GM21367 (cell line): ENCODE measurements around the gene HOXB2.
A peak's percentile ranks its signal among the peaks of the same experiment; 100 is the strongest.
"Not testable (repeated sequence)": the region's sequence is repeated elsewhere in the genome, so short reads cannot be mapped to it uniquely, and the experiment has no call there.

Experiments used
- ATAC-seq: cut with Tn5 transposase; IDR thresholded peaks from one replicate; pipeline ENCODE4 v1.9.1; 2021; ENCODE audit not compliant: unreplicated experiment

HOXB2 gene

DNA sequence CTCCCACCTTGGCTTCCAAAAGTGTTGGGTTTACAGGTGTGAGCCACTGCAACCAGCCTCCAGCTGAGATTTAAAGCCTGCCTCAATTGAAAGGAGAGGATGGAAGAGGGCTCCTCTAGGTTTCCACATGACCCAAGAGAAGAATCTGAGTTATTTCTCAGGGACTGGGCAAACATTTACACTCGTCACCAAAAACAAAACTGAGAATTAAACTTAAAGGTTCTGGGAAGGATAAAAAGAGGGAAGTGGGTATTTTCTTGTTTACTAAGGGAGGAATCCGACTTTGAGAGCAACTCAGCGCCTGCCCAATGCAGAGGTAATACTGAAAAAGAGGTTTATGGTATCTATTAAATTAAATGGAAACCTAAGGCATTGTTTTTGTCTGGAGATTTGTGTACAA, 27.4 kb downstream of the HOXB2 start:
- no peak for ATAC-seq

DNA sequence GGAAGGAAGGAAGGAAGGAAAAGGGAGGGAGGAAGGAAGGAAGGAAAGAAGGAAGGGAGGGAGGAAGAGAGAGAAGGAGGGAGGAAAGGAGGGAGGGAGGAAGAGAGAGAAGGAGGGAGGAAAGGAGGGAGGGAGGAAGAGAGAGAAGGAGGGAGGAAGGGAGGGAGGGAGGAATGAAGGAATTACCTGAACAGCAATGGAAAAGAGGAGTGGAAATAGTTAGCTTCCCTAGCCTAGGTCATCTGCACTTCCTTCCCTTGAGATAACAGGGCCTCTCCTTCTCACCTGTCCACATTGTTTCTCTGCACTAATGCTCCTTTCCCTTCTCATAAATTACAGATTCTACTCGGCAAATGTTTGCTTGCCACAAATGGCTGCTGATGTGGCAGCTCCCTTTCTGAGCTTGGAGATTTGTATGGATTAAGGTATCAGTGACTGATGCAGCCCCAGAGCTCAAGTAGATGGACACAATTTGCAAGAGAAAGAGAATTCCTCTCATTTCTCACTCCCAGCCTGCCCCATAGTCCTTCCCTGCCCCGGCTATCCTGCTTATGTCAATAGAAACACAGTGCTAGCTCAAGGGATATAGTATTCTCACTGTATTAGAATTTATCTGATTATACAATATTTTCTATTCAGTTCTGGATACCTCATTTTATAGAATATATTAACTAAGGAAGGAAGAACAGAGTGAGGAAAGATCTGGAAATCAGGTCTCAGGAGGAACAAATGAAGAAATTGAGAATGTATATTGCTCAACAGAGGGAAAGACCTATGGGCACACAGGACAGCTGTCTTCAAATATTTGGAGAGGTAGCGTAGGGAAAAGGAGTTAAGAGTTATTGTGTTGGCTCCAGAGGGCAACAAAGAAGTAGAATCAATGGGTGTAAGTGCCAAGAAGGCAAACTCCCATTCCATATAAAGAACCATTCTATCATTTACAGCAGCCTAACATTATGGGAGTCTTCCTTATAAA, 28.7 kb downstream of the HOXB2 start:
- no peak for ATAC-seq

DNA sequence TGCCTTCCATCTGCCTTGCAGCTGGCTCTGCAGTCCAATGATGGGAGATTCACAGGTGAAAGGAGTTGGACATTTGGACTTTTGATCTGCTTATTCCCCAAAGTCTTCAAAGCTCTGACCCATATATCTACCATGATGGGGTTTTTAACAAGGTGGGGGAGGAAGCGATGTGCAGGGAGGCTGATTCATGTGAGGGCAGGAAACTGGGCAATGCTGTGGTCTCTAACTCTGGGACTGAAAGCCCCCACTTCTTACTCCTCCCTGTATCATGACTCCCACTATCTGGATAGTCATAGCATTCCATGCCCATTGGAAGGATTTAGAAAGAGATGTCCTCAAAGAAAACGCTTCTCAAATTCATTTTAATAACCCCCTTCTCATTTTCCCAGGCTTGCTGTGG, 30.4 kb downstream of the HOXB2 start:
- ATAC-seq, result no peak

DNA sequence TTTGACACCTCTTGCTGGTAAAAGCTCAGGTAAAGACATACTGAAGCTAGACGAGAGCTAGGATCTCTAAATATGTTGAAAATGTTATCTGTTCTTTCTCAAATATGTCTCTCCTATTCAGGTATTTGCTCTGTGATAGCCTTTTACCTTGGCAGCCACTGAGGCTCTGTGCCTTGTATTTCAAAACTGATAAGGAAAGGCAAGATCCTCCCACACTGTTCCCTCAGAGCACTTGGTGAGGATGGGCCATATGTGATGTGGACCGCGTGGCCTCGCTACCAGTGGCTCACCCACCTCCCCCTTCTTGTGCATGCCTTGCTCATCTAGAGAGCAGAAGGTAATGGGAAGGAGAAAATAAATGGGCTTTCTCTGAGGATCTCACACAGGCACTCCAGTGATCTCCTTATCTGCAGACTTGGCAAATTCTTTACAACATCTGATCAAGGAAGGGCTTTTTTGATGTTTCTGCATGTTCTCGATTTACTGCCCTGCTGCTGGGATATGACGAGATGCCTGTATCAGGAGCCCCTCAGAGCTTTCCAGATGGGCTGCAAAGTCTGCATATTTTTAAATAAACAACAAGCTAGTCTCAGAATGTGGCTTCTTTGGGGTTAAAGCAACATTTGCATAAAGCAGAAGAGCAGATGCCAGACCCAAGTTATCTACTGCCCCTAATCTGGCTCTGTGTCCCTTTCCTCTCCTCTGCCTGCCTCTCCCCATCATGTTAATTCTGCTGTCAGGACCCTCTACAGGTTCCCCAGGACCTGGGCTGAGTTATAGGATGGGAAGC, 31.0 kb downstream of the HOXB2 start:
- no peak for ATAC-seq

DNA sequence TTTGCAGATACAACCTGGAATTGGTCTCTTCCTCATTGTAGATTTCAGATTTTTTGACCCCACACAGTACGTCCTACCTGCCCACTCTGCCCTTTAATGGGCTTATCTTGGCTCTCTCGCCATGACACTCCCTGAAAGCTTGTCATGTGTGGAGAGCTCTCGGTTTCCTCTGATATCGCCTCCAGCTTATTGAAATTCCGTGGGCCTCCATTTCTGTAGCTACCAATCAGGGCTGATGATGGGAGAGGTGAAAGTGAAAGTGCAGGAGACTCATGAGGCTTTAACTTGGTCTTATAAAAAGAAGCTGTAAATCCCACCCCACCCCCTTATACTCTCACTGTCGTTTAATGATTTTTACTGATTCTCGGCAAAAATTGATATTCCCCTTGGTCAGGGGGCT, 31.8 kb downstream of the HOXB2 start:
- ATAC-seq, result no peak

DNA sequence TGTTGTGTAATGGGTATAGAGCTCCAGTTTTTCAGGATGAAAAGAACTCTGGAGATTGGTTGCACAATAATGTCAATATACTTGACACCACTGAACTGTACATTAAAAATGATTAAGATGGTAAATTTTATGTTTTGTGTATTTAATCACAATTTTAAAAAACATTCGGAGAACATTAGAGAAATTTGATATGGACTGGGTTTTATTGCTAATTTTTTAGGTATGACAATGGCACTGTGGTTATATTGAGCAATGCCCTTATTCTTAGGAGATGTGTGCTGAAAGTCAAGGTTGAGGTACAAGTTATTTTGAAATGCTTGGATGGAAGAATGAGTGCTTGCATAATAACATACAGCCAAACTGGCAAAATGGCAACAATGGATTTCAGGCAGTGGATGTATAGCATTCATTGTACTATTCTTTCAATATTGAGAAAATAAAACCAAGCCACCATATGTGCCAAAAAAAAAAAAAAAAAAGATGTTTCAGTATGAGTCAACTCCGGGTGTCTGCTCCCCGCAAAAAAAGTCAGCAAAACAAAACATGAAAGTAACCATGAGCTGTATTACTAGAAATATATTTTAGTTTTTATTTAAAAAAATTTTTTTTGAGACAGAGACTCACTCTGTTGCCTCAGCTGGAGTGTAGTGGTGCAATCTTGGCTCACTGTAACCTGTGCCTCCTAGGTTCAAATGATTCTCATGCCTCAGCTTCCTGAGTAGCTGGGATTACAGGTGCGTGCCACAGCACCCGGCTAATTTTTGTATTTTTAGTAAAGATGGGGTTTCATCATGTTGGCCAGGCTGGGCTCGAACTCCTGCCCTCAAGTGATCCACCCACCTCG, 33.9 kb downstream of the HOXB2 start:
- no peak for ATAC-seq

DNA sequence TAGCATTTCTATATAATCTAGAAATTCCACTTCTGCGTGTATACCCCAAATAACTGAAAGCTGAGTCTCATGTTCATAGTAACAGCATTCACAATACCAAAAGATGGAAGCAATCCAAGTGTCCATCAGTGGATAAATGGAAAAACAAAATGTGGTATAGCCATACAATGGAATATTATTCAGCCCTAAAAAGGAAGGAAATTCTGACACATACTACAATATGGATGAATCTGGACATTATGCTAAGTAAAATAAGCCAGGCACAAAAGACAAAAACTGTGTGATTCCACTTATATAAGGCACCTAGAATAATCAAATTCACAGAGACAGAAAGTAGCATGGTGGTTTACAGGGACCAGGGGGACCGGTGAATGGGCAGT, 34.5 kb downstream of the HOXB2 start:
- ATAC-seq, result no peak

DNA sequence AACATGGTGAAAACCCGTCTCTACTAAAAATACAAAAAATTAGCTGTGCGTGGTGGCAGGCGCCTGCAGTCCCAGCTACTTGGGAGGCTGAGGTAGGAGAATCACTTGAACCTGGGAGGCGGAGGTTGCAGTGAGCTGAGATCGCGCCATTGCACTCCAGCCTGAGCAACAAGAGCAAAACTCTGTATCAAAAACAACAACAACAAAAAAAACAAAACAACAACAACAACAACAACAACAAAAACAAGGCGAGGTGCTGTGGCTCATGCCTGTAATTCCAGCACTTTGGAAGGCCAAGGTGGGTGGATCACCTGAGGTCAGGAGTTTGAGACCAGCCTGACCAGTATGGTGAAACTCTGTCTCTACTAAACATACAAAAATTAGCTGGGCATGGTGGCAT, 35.2 kb downstream of the HOXB2 start:
- not testable (repeated sequence) for ATAC-seq

DNA sequence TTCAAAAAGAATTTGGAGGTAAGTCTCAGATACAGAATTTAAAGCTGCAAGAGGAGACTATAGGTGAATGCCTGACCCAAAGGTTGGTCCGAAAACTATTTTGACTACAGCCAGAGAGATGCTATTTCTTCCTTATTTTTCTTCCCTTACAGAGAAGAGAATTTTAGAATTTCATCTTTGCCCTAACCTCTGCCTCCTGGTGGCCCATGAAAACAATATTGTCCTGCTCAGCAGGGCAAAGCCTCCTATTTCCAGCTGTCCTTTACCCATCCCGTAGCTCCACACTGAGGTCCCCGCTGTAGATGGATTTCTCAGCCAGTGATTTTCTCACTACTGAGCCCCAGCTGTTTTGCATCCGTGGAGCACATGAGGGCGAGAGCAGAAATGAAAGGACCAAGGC, 38.7 kb downstream of the HOXB2 start:
- no peak for ATAC-seq

DNA sequence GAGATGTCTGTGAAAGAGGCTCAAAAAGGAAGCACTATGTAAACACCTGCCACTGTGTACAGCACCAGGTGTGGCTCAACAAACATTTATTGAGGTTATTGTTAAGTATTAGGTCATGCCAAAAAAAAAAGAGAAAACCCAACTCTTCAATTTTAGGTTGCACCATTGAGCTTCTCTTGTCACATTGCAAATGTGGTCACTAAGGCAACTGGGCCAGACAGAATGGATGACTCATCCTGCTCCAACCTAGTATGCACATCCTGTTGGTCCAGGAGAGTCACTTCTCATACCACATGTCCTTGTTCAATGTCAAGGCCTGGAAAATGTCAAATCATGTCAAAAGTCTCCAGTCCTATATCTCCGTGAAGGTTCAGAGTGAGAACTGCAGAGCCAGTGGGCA, 39.1 kb downstream of the HOXB2 start:
- peak; percentile 67 for ATAC-seq

DNA sequence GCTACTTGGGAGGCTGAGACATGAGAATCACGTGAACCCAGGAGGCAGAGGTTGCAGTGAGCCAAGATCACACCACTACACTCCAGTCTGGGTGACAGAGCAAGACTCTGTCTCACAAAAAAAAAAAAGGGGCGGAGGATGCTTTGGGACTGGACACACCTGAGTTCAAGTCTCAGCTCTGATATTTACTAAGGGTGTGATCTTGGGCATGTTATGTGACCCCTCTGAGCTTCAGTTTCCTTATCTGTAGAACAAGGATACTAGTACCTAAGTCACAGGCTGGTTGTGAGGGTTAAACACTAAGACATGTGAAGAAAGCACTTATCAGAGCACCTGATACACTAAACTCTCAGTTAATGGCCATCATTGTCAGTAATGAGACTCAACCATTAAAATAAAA, 40.0 kb downstream of the HOXB2 start:
- no peak for ATAC-seq

DNA sequence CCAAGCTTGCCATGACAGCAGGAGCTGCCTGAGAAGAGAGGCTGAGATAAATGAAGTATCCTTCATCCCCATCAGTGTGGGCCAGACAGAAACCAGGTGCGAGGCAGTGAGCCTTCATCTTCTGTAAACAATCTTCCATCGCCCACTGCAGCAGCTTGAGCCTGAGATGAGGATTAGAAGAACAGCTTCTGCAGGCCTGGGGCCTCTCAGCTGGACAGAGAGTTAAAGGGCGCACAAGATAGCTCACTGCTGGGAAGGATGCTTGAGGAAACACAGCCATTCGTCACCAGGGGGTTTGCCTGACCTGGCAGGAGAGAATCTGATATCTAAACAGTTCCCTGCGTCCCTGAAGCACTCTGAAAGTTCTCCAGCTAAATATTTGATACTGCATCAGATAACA, 41.2 kb downstream of the HOXB2 start:
- ATAC-seq, result no peak

DNA sequence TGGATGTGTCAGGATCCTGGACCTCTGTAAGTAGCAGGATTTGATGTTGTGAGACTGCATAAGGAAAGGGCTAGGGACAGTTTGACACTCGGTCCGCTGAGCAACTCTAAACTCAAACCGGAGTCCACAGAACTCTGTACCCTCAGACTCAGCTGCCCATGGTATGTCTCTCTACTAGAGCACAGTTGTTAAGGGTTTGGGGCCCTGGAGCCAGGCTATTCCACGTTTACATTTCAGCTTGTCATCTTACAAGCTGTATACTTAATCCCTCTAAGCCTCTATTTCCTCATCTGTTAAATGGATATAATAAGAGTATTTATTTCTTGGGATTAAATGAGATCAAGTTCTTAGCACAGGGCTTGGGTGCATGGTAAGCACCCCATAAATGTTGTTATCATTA, 42.0 kb downstream of the HOXB2 start:
- ATAC-seq, result no peak

DNA sequence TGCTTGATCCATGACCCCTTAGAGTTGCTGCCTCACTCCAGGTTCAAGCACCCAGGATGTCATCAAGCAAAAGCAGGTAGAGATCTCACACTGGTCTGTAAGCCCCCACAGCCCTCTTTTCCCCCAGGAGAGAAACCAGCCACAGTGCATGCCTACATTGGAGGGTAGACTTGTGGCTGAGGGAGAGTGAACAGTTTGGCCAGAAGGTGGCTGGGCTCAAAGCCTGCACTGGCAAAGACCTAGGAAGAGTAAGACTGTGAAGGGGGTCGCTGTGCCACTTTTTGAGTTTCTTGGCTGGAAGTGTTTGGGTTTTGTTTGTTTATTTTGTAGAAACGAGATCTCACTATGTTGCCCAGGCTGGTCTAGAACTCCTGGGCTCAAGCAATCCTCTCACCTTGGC, 42.6 kb downstream of the HOXB2 start:
- no peak for ATAC-seq

DNA sequence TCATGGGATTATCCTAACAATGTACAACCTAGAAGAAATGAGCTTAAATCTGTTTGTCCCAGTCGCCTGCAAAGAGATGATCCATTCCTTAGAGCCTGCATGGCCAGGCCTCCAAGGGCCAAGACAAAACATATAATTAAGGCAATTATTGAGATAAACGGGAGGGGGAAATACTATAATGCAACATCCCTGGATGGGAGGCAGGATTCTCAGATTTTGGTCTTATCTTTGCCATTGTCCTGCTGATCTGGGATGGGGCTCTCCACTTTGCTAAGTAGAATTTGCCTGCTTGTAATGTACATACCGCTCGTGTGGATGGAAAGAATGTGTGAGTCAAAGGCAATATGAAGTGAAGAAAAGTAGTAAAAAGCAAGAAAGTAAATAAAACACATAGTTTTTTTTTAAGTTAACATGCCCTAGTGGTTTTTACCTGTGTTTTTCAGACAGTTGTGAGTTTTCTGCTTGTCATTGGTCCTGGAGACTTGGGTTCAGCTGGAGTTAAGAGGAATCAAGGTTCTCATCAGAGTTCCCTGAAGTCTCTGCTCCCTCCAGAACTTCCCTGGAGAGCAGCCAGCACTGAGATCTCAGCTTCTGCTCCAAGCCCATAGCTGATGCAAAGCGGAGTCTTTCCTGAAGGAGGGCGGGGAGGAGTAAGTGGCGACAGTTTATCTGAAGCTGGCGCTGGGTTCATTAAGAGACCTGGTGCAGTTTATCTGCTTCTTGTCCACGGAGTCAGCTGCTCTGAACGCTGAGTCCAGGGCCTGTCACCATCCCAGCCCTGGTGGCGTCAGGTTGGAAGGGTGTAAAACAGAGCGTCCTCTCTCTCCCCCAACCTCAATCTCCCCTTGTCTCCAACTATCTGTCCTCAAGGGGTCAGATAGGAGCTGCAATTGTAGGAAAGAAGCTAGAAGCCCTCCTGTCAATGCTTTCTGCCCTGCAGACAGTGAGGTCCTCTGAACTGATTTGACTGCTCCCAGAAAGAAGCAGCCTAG, 44.2 kb downstream of the HOXB2 start:
- no peak for ATAC-seq

DNA sequence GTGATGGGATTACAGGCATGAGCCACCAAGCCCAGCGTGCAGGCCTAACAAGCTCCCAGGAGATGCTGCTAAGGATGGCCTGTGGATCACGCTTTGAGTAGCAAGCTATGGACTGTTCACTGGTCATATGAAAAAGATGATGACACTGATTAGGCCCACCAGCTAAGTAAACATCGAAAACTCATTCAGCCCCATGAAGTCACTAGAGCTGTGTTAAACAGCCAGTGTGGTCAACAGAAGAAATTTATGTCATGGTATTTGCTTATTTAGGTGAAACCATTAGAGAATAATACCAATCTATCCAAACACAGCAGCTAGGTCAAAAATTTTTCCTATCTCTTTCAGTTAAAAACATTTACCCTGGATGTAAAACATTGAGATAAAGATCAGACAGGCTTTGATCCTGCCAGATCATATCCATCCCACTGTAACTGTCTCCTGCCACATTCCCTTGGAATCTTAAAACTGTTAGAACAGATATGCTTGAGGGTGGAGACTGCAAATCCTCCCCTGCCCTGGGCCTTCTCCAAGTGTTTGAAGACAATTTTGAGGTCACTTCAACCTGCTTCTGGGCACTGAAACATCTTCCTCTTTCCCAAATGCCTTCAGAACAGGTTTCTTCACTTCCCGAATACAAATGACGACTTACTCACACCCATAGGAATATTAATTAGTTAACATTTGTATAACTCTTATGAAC, 45.0 kb downstream of the HOXB2 start:
- ATAC-seq, result no peak

DNA sequence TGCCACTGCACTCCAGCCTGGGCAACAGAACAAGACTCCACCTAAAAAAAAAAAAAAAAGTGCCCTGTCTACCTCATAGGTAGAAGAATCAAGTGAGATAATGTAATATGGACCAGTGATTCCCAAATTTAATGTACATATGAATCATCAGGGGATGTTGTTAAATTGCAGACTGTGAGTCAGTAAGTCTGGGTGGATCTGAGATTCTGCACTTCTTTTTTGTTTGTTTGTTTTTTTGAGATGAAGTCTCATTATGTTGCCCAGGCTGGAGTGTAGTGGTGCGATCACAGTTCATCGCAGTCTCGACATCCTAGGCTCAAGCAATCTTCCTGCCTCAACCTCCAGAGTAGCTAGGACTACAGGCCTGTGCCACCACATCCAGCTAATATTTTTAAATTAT, 45.7 kb downstream of the HOXB2 start:
- ATAC-seq, result no peak

DNA sequence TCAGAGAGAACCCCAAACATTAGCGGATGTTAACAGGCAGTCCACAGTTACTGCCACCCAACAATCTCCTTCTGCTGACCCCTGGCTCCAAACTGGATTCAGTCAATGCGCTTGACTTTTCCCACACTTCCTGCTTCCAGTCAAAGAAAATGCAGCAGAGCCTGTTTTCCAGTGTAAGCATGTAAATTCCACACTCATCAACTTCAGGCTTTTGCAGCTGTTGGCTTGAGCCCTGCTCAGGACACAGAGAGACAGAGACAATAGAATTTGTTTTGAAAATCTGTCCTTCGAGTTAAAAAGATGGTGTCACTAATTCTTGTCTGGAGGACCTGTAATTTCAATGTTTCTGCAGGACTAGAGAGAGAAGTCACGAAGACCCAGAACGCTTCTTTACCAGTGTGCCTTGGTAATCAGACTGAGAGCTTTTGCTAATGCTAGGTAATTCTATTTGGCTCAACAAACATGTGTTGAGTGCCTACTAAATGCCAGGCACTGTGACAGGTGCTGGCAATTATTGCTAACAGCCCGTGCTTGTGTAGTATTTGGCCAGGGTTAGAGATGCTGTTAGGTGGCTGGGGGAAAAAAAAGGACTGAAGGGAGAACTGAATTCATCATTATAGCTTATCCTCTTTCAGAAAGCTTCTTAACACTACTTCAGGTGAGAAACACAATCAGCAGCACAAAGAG, 46.6 kb downstream of the HOXB2 start:
- ATAC-seq, result no peak

DNA sequence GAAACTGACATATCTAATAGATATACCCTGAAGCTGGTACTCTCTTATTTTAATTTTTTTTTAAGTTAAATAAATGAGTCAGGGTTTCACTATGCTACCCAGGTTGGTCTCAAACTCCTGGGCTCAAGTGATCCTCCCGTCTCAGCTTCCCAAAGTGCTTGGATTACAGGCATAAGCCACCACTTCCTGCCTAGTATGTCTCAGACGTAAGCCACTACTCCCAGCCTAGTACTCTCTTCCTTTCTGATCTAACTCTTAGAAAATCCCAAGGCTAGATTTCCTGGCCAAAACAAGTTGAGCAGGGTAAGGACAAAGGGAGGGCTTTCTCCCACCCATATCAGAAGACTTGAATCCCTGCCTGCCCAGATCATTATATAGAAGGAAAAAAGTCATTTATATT, 47.8 kb downstream of the HOXB2 start:
- ATAC-seq, result no peak
